A549 (cell line): ENCODE measurements around the gene GYS1.
A peak's percentile ranks its signal among the peaks of the same experiment; 100 is the strongest.

Source experiments
- CHD2 ChIP-seq: fragments of 150-350 bp; IDR thresholded peaks from 2 replicates; pipeline ENCODE4 v1.6.1; 2014; ENCODE audit warnings: low read length; ENCODE audit not compliant: partially characterized antibody
- EP300 ChIP-seq, 2 experiments: fragments of >200 bp; sonication (Bioruptor Twin); formaldehyde crosslinking; IDR thresholded peaks; 2 replicates in 1 of 2; 3 replicates in 1 of 2; pipeline ENCODE4 v1.6.1; 2016 to 2017
- HDAC2 ChIP-seq: fragments of 200-600 bp; sonication (generic); IDR thresholded peaks from 2 replicates; pipeline ENCODE4 v1.6.1; 2016
- HOXB5 ChIP-seq: fragments of 250-450 bp; sonication (Bioruptor Pico); IDR thresholded peaks from 2 replicates; pipeline ENCODE4 v1.5.0; 2020; ENCODE audit warnings: mild to moderate bottlenecking, moderate library complexity
- KDM1A ChIP-seq: fragments of 200-600 bp; sonication (generic); IDR thresholded peaks from 2 replicates; pipeline ENCODE4 v1.6.1; 2016; ENCODE audit warnings: low read depth, mild to moderate bottlenecking
- MAFK ChIP-seq: fragments of 450-650 bp; IDR thresholded peaks from 2 replicates; pipeline ENCODE4 v1.6.1; 2014; ENCODE audit not compliant: partially characterized antibody
- POLR2A ChIP-seq: IDR thresholded peaks from 2 replicates; pipeline ENCODE4 v1.6.1; 2012; ENCODE audit warnings: mild to moderate bottlenecking, low read length
- SMC3 ChIP-seq: fragments of >200 bp; sonication (Bioruptor Twin); formaldehyde crosslinking; IDR thresholded peaks from 3 replicates; pipeline ENCODE4 v1.6.1; 2018; ENCODE audit warnings: inconsistent platforms
- TF ChIP-seq, protein P1 (sequence below): fragments of >200 bp; sonication (Bioruptor Twin); formaldehyde crosslinking; IDR thresholded peaks from 3 replicates; pipeline ENCODE4 v1.5.1; 2016
- TF ChIP-seq, protein P2 (sequence below): IDR thresholded peaks from 2 replicates; pipeline ENCODE4 v1.6.1; 2012
- TF ChIP-seq, protein P3 (sequence below): fragments of 200-600 bp; sonication (generic); IDR thresholded peaks from 2 replicates; pipeline ENCODE4 v1.6.1; 2016; ENCODE audit warnings: antibody characterized with exemption, mild to moderate bottlenecking, moderate library complexity

DNA sequence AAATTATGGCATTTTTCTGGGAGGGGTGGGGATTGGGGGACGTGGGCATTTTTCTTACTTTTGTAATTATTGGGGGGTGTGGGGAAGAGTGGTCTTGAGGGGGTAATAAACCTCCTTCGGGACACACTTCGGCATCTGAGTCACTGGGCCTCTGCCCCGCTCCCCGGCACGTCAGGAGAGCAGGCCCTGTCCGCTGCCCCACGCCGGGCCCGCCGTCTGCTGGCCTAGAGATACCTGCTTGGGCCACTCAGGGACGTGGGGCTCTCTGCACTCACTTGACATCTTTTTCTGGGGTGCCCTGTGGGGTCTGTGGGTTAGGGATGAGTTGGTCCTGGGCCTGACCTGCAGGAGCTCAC is 31.5 kb downstream of the GYS1 start:
- TF ChIP-seq, protein P1, sequence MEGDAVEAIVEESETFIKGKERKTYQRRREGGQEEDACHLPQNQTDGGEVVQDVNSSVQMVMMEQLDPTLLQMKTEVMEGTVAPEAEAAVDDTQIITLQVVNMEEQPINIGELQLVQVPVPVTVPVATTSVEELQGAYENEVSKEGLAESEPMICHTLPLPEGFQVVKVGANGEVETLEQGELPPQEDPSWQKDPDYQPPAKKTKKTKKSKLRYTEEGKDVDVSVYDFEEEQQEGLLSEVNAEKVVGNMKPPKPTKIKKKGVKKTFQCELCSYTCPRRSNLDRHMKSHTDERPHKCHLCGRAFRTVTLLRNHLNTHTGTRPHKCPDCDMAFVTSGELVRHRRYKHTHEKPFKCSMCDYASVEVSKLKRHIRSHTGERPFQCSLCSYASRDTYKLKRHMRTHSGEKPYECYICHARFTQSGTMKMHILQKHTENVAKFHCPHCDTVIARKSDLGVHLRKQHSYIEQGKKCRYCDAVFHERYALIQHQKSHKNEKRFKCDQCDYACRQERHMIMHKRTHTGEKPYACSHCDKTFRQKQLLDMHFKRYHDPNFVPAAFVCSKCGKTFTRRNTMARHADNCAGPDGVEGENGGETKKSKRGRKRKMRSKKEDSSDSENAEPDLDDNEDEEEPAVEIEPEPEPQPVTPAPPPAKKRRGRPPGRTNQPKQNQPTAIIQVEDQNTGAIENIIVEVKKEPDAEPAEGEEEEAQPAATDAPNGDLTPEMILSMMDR, result no peak
- no peak for TF ChIP-seq SMC3
- 0 out of 5 replicates have a peak, but pooled peaks of 1 of the 2 experiments have one; percentile 11 for TF ChIP-seq EP300 (IDR thresholded peaks at IDR 0.05)
- no peak; the same call in 1 of the 2 replicates for TF ChIP-seq POLR2A
- TF ChIP-seq KDM1A, result no peak
- no peak for TF ChIP-seq CHD2
- TF ChIP-seq HOXB5, result no peak
- no peak for TF ChIP-seq HDAC2
- TF ChIP-seq, protein P2, sequence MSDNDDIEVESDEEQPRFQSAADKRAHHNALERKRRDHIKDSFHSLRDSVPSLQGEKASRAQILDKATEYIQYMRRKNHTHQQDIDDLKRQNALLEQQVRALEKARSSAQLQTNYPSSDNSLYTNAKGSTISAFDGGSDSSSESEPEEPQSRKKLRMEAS, result no peak
- no peak for TF ChIP-seq MAFK
- TF ChIP-seq, protein P3, sequence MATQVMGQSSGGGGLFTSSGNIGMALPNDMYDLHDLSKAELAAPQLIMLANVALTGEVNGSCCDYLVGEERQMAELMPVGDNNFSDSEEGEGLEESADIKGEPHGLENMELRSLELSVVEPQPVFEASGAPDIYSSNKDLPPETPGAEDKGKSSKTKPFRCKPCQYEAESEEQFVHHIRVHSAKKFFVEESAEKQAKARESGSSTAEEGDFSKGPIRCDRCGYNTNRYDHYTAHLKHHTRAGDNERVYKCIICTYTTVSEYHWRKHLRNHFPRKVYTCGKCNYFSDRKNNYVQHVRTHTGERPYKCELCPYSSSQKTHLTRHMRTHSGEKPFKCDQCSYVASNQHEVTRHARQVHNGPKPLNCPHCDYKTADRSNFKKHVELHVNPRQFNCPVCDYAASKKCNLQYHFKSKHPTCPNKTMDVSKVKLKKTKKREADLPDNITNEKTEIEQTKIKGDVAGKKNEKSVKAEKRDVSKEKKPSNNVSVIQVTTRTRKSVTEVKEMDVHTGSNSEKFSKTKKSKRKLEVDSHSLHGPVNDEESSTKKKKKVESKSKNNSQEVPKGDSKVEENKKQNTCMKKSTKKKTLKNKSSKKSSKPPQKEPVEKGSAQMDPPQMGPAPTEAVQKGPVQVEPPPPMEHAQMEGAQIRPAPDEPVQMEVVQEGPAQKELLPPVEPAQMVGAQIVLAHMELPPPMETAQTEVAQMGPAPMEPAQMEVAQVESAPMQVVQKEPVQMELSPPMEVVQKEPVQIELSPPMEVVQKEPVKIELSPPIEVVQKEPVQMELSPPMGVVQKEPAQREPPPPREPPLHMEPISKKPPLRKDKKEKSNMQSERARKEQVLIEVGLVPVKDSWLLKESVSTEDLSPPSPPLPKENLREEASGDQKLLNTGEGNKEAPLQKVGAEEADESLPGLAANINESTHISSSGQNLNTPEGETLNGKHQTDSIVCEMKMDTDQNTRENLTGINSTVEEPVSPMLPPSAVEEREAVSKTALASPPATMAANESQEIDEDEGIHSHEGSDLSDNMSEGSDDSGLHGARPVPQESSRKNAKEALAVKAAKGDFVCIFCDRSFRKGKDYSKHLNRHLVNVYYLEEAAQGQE, result no peak
